ENCODE results near the gene LHX6. TPM values are rescaled to one million over a fixed set of nuclear protein-coding genes. Genes with fewer than 3 reads are reported as not detected.

Gene LHX6
- total and polyA plus RNA-seq, 2 donors (not counting 1 experiment from before 2014, with no cell fraction given): 0.09 TPM; not detected in 1

GRCh38 chr9:122190597-122191381 is 38.0 kb downstream of the LHX6 start:
- H3K9ac ChIP-seq (ENCODE audit: insufficient read depth, low read length): no peak overlapping the region
- H3K4me1 ChIP-seq (ENCODE audit: control insufficient read depth, extremely low read depth, insufficient read depth, low read length): peaks cover 3% of the 10 kb centered on the region
- no peak overlapping the region for H3K4me2 ChIP-seq (ENCODE audit: extremely low read depth, insufficient read depth, low read length)
- no peaks in the 10 kb centered on the region for H3K9me3 ChIP-seq (ENCODE audit: control insufficient read depth, insufficient read depth, low read depth, low read length)
- TF ChIP-seq EZH2 (IDR thresholded peaks at IDR 0.05; ENCODE audit: low read length, missing control alignments): no peak
- no peak for TF ChIP-seq CTCF (conservative IDR thresholded peaks at IDR 0.05 in 1 of 2, IDR thresholded peaks at IDR 0.05 in 1 of 2; ENCODE audit: low read depth in 1 of 2, low read length in 2 of 2)
- DNase-seq (ENCODE audit: low read depth in 2 of 2): no peak
- no peaks in the 10 kb centered on the region for H3K27me3 ChIP-seq (ENCODE audit: control insufficient read depth, insufficient read depth, low read length)
- no peaks in the 10 kb centered on the region for H3K36me3 ChIP-seq (ENCODE audit: control insufficient read depth, insufficient read depth, low read length)
- no peaks in the 10 kb centered on the region for H3K79me2 ChIP-seq (ENCODE audit: control insufficient read depth, insufficient read depth, low read length)
- H3K4me3 ChIP-seq (replicated peaks in 1 of 4; ENCODE audit: control extremely low read depth in 1 of 4, insufficient read depth in 1 of 4, low read depth in 3 of 4, low read length in 4 of 4): no peak overlapping the region
- no peak overlapping the region for H2AFZ ChIP-seq (ENCODE audit: low read length)
- H3K27ac ChIP-seq (ENCODE audit: insufficient read depth, low read length): no peak overlapping the region
- H4K20me1 ChIP-seq (ENCODE audit: control insufficient read depth, extremely low read depth, insufficient read depth, low read length): no peaks in the 10 kb centered on the region

- DNase-seq (ENCODE audit: low read depth in 2 of 2): no peak
- no peak overlapping the region for H3K4me3 ChIP-seq (replicated peaks in 1 of 4; ENCODE audit: control extremely low read depth in 1 of 4, insufficient read depth in 1 of 4, low read depth in 3 of 4, low read length in 4 of 4)
- H3K4me1 ChIP-seq (ENCODE audit: control insufficient read depth, extremely low read depth, insufficient read depth, low read length): peaks cover 3% of the 10 kb centered on the region
- H2AFZ ChIP-seq (ENCODE audit: low read length): no peak overlapping the region
- no peaks in the 10 kb centered on the region for H3K9me3 ChIP-seq (ENCODE audit: control insufficient read depth, insufficient read depth, low read depth, low read length)
- H3K27me3 ChIP-seq (ENCODE audit: control insufficient read depth, insufficient read depth, low read length): peaks cover 6% of the 10 kb centered on the region
- no peak overlapping the region for H3K27ac ChIP-seq (ENCODE audit: insufficient read depth, low read length)
- H3K36me3 ChIP-seq (ENCODE audit: control insufficient read depth, insufficient read depth, low read length): no peaks in the 10 kb centered on the region
- H3K9ac ChIP-seq (ENCODE audit: insufficient read depth, low read length): no peak overlapping the region
- no peaks in the 10 kb centered on the region for H3K79me2 ChIP-seq (ENCODE audit: control insufficient read depth, insufficient read depth, low read length)
- TF ChIP-seq EZH2 (IDR thresholded peaks at IDR 0.05; ENCODE audit: low read length, missing control alignments) (no peak), CTCF (conservative IDR thresholded peaks at IDR 0.05 in 1 of 2, IDR thresholded peaks at IDR 0.05 in 1 of 2; ENCODE audit: low read depth in 1 of 2, low read length in 2 of 2) (no peak)
- H3K4me2 ChIP-seq (ENCODE audit: extremely low read depth, insufficient read depth, low read length): no peak overlapping the region
- no peaks in the 10 kb centered on the region for H4K20me1 ChIP-seq (ENCODE audit: control insufficient read depth, extremely low read depth, insufficient read depth, low read length)
Observed at GRCh38 chr9:122188369-122188768, 40.4 kb downstream of the LHX6 start.

- Histone ChIP-seq H3K4me3 (replicated peaks in 1 of 4; ENCODE audit: control extremely low read depth in 1 of 4, insufficient read depth in 1 of 4, low read depth in 3 of 4, low read length in 4 of 4) (no peak overlapping the region), H3K36me3 (ENCODE audit: control insufficient read depth, insufficient read depth, low read length) (no peaks in the 10 kb centered on the region)
Observed at GRCh38 chr9:122186777-122187470, 41.8 kb downstream of the LHX6 start.

More at GRCh38 chr9:122186777-122187470, 41.8 kb downstream of the LHX6 start:
- Histone ChIP-seq H3K27ac (ENCODE audit: insufficient read depth, low read length) (no peak overlapping the region), H4K20me1 (ENCODE audit: control insufficient read depth, extremely low read depth, insufficient read depth, low read length) (no peaks in the 10 kb centered on the region), H3K9ac (ENCODE audit: insufficient read depth, low read length) (no peak overlapping the region), H3K9me3 (ENCODE audit: control insufficient read depth, insufficient read depth, low read depth, low read length) (no peaks in the 10 kb centered on the region), H3K4me2 (ENCODE audit: extremely low read depth, insufficient read depth, low read length) (no peak overlapping the region), H3K79me2 (ENCODE audit: control insufficient read depth, insufficient read depth, low read length) (no peaks in the 10 kb centered on the region), H3K4me1 (ENCODE audit: control insufficient read depth, extremely low read depth, insufficient read depth, low read length) (peaks cover 3% of the 10 kb centered on the region), H2AFZ (ENCODE audit: low read length) (no peak overlapping the region), H3K27me3 (ENCODE audit: control insufficient read depth, insufficient read depth, low read length) (peaks cover 15% of the 10 kb centered on the region)
- TF ChIP-seq CTCF (conservative IDR thresholded peaks at IDR 0.05 in 1 of 2, IDR thresholded peaks at IDR 0.05 in 1 of 2; ENCODE audit: low read depth in 1 of 2, low read length in 2 of 2) (no peak), EZH2 (IDR thresholded peaks at IDR 0.05; ENCODE audit: low read length, missing control alignments) (no peak)
- DNase-seq (ENCODE audit: low read depth in 2 of 2): no peak

All from fibroblast of lung (primary cell).